H1 (cell line): ENCODE results near the gene ASTN2. TPM values are rescaled to one million over a fixed set of nuclear protein-coding genes. Genes with fewer than 3 reads are reported as not detected.

Experiments
- CTCF ChIA-PET: fragments of 300-600 bp; sonication (Branson Sonifier 250); formaldehyde crosslinking; loops from one replicate; lab custom pipeline; 2021; ENCODE audit not compliant: partially characterized antibody; lab: Charles Lee
- POLR2A ChIA-PET: fragments of 300-600 bp; sonication (Branson Sonifier 250); formaldehyde crosslinking; loops from one replicate; lab custom pipeline; 2021; ENCODE audit warnings: inconsistent platforms; ENCODE audit not compliant: partially characterized antibody; lab: Charles Lee
- DNase-seq, 2 experiments: peaks; one replicate each; pipeline versions ENCODE4 v3.0.0 to v3.0.0-alpha.2; 2010 to 2022; ENCODE audit warnings: low spot score in 2 of 2, low read depth in 1 of 2, mixed read lengths in 1 of 2
- FAIRE-seq: peaks from 2 replicates; lab custom pipeline; 2011; peaks lifted over from hg19 to GRCh38; lab: Jason Lieb, UNC
- H2AFZ ChIP-seq: 2 replicates; pipeline ENCODE4 v1.8.1; 2012; ENCODE audit warnings: low read length, inconsistent platforms
- H2AK5ac ChIP-seq: 2 replicates; pipeline ENCODE4 v1.6.1; 2013; ENCODE audit warnings: low read depth, low read length
- H2BK120ac ChIP-seq: replicated peaks from 2 replicates; pipeline ENCODE3; 2013; ENCODE audit warnings: low read depth, low read length, inconsistent platforms
- H2BK12ac ChIP-seq: 2 replicates; pipeline ENCODE4 v1.6.1; 2013; ENCODE audit warnings: low read depth, low read length
- H2BK15ac ChIP-seq: 2 replicates; pipeline ENCODE4 v1.6.1; 2013; ENCODE audit warnings: low read length
- H2BK20ac ChIP-seq: 2 replicates; pipeline ENCODE4 v1.6.1; 2013; ENCODE audit warnings: low read length
- H2BK5ac ChIP-seq: 2 replicates; pipeline ENCODE4 v1.6.1; 2013; ENCODE audit warnings: low read depth, low read length
- H3K14ac ChIP-seq: 2 replicates; pipeline ENCODE4 v1.6.1; 2013; ENCODE audit warnings: inconsistent platforms; ENCODE audit not compliant: insufficient read length
- H3K18ac ChIP-seq: 2 replicates; pipeline ENCODE4 v1.6.1; 2013; ENCODE audit warnings: low read length; ENCODE audit errors: extremely low read depth
- H3K23ac ChIP-seq: 2 replicates; pipeline ENCODE4 v1.6.1; 2013; ENCODE audit warnings: inconsistent platforms; ENCODE audit not compliant: insufficient read length
- H3K23me2 ChIP-seq: 2 replicates; pipeline ENCODE4 v1.6.1; 2013; ENCODE audit warnings: low read depth, low read length
- H3K27ac ChIP-seq: 2 replicates; pipeline ENCODE4 v1.6.1; 2011; ENCODE audit warnings: low read depth, low read length, inconsistent platforms
- H3K27me3 ChIP-seq, 4 experiments: replicated peaks in 1 of 4; 1 replicate in 1 of 4; 2 replicates in 3 of 4; pipeline versions ENCODE4 v1.6.1 to v1.8.1; 2011 to 2013; ENCODE audit warnings: low read length in 3 of 4, mild to moderate bottlenecking in 3 of 4, inconsistent platforms in 2 of 4, mixed read lengths in 2 of 4, moderate library complexity in 1 of 4; ENCODE audit not compliant: control insufficient read depth in 3 of 4, insufficient read depth in 3 of 4; ENCODE audit errors: extremely low read depth in 1 of 4
- H3K36me3 ChIP-seq, 4 experiments: 2 replicates each; pipeline versions ENCODE4 v1.6.1 to v1.8.1; 2011 to 2013; ENCODE audit warnings: mild to moderate bottlenecking in 4 of 4, low read length in 3 of 4, moderate library complexity in 2 of 4, control low read depth in 1 of 4, inconsistent platforms in 1 of 4; ENCODE audit not compliant: insufficient read depth in 4 of 4, control insufficient read depth in 2 of 4
- H3K4ac ChIP-seq: replicated peaks from 2 replicates; pipeline ENCODE3; 2013; ENCODE audit warnings: low read length, low read depth, mixed read lengths, inconsistent platforms; ENCODE audit not compliant: insufficient read length
- H3K4me1 ChIP-seq, 4 experiments: replicated peaks in 1 of 4; 1 replicate in 1 of 4; 2 replicates in 3 of 4; pipeline versions ENCODE4 v1.6.1 to v1.8.1; 2011 to 2013; ENCODE audit warnings: low read length in 3 of 4, inconsistent platforms in 2 of 4, mixed read lengths in 1 of 4; ENCODE audit not compliant: insufficient read depth in 4 of 4, control insufficient read depth in 3 of 4
- H3K4me2 ChIP-seq, 2 experiments: 2 replicates each; pipeline versions ENCODE4 v1.6.1 to v1.8.1; 2011 to 2013; ENCODE audit warnings: low read depth in 2 of 2, low read length in 2 of 2, control low read depth in 1 of 2, inconsistent platforms in 1 of 2, mild to moderate bottlenecking in 1 of 2; ENCODE audit not compliant: insufficient read depth in 1 of 2
- H3K4me3 ChIP-seq, 4 experiments: fragments of 200-600, 300-600 bp in 1 of 4; sonication (generic), shearing (Covaris generic), sonication (Bioruptor Twin) in 1 of 4; 2 replicates each; pipeline versions ENCODE4 v1.5.1 to v1.8.1; 2011 to 2016; ENCODE audit warnings: low read length in 4 of 4, low read depth in 3 of 4, control low read depth in 2 of 4, inconsistent platforms in 2 of 4, mild to moderate bottlenecking in 2 of 4, mixed read lengths in 1 of 4, moderate library complexity in 1 of 4; ENCODE audit not compliant: insufficient read depth in 2 of 4; ENCODE audit errors: extremely low read depth in 1 of 4
- H3K56ac ChIP-seq: replicated peaks from 2 replicates; pipeline ENCODE3; 2013; ENCODE audit warnings: low read depth, mild to moderate bottlenecking, mixed read lengths, low read length, inconsistent platforms; ENCODE audit not compliant: insufficient read length
- H3K79me1 ChIP-seq: 2 replicates; pipeline ENCODE4 v1.6.1; 2013; ENCODE audit warnings: low read depth, low read length, control low read depth
- H3K79me2 ChIP-seq, 2 experiments: 2 replicates each; pipeline versions ENCODE4 v1.6.1 to v1.8.1; 2012 to 2013; ENCODE audit warnings: low read length in 2 of 2, mild to moderate bottlenecking in 2 of 2, inconsistent platforms in 1 of 2; ENCODE audit not compliant: insufficient read depth in 2 of 2, control insufficient read depth in 1 of 2
- H3K9ac ChIP-seq, 4 experiments: replicated peaks in 1 of 4; 1 replicate in 1 of 4; 2 replicates in 3 of 4; pipeline versions ENCODE4 v1.6.1 to v1.8.1; 2011 to 2013; ENCODE audit warnings: low read depth in 3 of 4, low read length in 3 of 4, control low read depth in 2 of 4, mild to moderate bottlenecking in 2 of 4, moderate library complexity in 2 of 4, inconsistent platforms in 1 of 4; ENCODE audit errors: extremely low read depth in 1 of 4
- H3K9me3 ChIP-seq, 2 experiments: 2 replicates each; pipeline versions ENCODE4 v1.6.1 to v1.8.1; 2012 to 2013; ENCODE audit warnings: mild to moderate bottlenecking in 2 of 2, moderate library complexity in 2 of 2, control low read depth in 1 of 2, inconsistent platforms in 1 of 2, low read depth in 1 of 2, low read length in 1 of 2, mixed read lengths in 1 of 2; ENCODE audit not compliant: insufficient read depth in 2 of 2
- H4K20me1 ChIP-seq, 2 experiments: replicated peaks in 1 of 2; 2 replicates each; pipeline versions ENCODE3 to v1.8.1; 2011 to 2013; ENCODE audit warnings: inconsistent platforms in 2 of 2, low read length in 2 of 2, mild to moderate bottlenecking in 1 of 2; ENCODE audit not compliant: insufficient read depth in 2 of 2, control insufficient read depth in 1 of 2
- H4K5ac ChIP-seq: 2 replicates; pipeline ENCODE4 v1.6.1; 2013; ENCODE audit warnings: low read length, low read depth, mixed read lengths, inconsistent platforms; ENCODE audit not compliant: insufficient read length
- H4K8ac ChIP-seq: 2 replicates; pipeline ENCODE4 v1.8.0; 2013; ENCODE audit warnings: mild to moderate bottlenecking, moderate library complexity, low read length, inconsistent platforms; ENCODE audit not compliant: insufficient read depth; ENCODE audit errors: extremely low read depth
- H4K91ac ChIP-seq: replicated peaks from 2 replicates; pipeline ENCODE3; 2013; ENCODE audit warnings: low read length, mixed read lengths, inconsistent platforms; ENCODE audit not compliant: insufficient read length
- CBX5 ChIP-seq: fragments of 300-800, 300-1000 bp; sonication (generic); IDR thresholded peaks from 2 replicates; pipeline ENCODE4 v1.7.1; 2016; ENCODE audit warnings: antibody characterized with exemption, low read length, low read depth
- CBX8 ChIP-seq: fragments of 300-800, 300-1000 bp; sonication (generic); IDR thresholded peaks from 2 replicates; pipeline ENCODE4 v1.7.1; 2016; ENCODE audit warnings: low read depth, low read length, borderline replicate concordance
- CTCF ChIP-seq, 3 experiments: IDR thresholded peaks; 1 replicate in 2 of 3; 2 replicates in 1 of 3; pipeline versions ENCODE4 v1.5.1 to v1.6.1; 2011; ENCODE audit warnings: low read length in 3 of 3, mild to moderate bottlenecking in 3 of 3, inconsistent platforms in 2 of 3, low read depth in 1 of 3, moderate library complexity in 1 of 3; ENCODE audit not compliant: insufficient read depth in 1 of 3; ENCODE audit errors: control extremely low read depth in 1 of 3
- EGR1 ChIP-seq: IDR thresholded peaks from 2 replicates; pipeline ENCODE4 v1.6.1; 2011; ENCODE audit warnings: low read depth, low read length, borderline replicate concordance
- EZH2 ChIP-seq: fragments of 200-600 bp; sonication (generic); IDR thresholded peaks from 2 replicates; pipeline ENCODE4 v1.7.1; 2012; ENCODE audit warnings: low read depth, mild to moderate bottlenecking, moderate library complexity, low read length, inconsistent platforms; ENCODE audit not compliant: severe bottlenecking
- HDAC6 ChIP-seq: IDR thresholded peaks from one replicate; pipeline ENCODE4 v1.7.1; 2012; ENCODE audit warnings: low read depth, mild to moderate bottlenecking, inconsistent platforms, low read length, moderate library complexity
- POLR2A ChIP-seq, 2 experiments: IDR thresholded peaks; 1 replicate in 1 of 2; 2 replicates in 1 of 2; pipeline ENCODE4 v1.6.1; 2011; ENCODE audit warnings: low read depth in 2 of 2, low read length in 2 of 2, mild to moderate bottlenecking in 2 of 2; ENCODE audit errors: control extremely low read depth in 1 of 2
- RBBP5 ChIP-seq: IDR thresholded peaks from 2 replicates; pipeline ENCODE4 v1.7.1; 2012; ENCODE audit warnings: low read depth, mild to moderate bottlenecking, inconsistent platforms, low read length, moderate library complexity, borderline replicate concordance
- SIN3A ChIP-seq, 2 experiments: IDR thresholded peaks in 1 of 2; conservative IDR thresholded peaks in 1 of 2; 2 replicates each; pipeline ENCODE4 v1.6.1; 2011 to 2012; ENCODE audit warnings: low read length in 2 of 2, improper control_type of control experiment in 1 of 2, low read depth in 1 of 2, mild to moderate bottlenecking in 1 of 2
- TAF1 ChIP-seq: IDR thresholded peaks from 2 replicates; pipeline ENCODE4 v1.6.1; 2011; ENCODE audit warnings: mild to moderate bottlenecking, low read depth, low read length
- polyA plus RNA-seq, 7 experiments: library from polyadenylated mRNA; depleted of rRNA in 3 of 7; stranded (reverse) in 5 of 7; unstranded in 2 of 7; fragments of >200 nt in 5 of 7; fragments of 200-250 nt in 2 of 7; gene quantifications; 1 replicate in 5 of 7; 2 replicates in 1 of 7; 4 replicates in 1 of 7; pipeline versions ENCODE4 v1.2.1 to v1.2.3, GENCODE V29; 2011 to 2013; ENCODE audit warnings: missing spikeins in 2 of 7, mixed read lengths in 2 of 7
- total RNA-seq: library from RNA; stranded (reverse); fragmentation: NEBNext Ultra II Directional; extraction: Animal tissue kit (Norgen Biotek cat#: 25700); gene quantifications from 2 replicates; pipeline ENCODE4 v1.2.1, GENCODE V29; 2021

ASTN2 gene
- total and polyA plus RNA-seq, 2 of the 8 experiments (the other 6 are each of a cell fraction or from before 2014, with no cell fraction given): 8.2 to 13.7 TPM

DNA sequence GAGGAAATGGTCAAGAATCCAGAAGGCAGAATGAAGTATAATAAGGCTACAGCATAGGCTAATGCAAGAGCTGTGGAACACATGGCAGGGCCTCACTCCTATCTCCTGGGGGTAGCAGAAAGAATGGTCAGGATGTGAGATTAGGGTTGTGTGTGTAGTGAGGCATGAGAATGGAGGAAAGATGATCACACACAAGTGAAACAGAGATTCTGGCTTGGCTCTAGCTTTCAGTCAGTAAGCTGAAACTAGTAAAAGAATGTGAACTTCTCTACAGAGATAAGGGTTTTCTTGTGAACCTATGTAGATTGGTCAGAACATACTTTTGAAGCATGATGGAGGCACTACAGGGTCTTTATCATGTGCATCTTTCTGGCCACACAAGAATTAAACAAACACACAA lies 298.8 kb downstream of the ASTN2 start:
- no peak overlapping the region for H2BK5ac ChIP-seq
- no peak overlapping the region for H2BK12ac ChIP-seq
- POLR2A ChIA-PET: no interaction called here
- H2BK15ac ChIP-seq: no peak overlapping the region
- no peak overlapping the region for H3K23ac ChIP-seq
- no peak overlapping the region for H2BK120ac ChIP-seq
- CTCF ChIA-PET: interaction anchor here (0.6 to 3.0 kb wide), 13 partner anchors 9 to 1987 kb away, joined by 3 to 14 read pairs (median 3); no protein-coding TSS in a partner anchor
- peaks cover 0 to 2% of the 10 kb centered on the region in 2 experiments for H4K20me1 ChIP-seq
- no peaks in the 10 kb centered on the region for H3K79me2 ChIP-seq
- DNase-seq (no peak), FAIRE-seq (no peak)
- no peak overlapping the region for H4K91ac ChIP-seq
- no peaks in the 10 kb centered on the region for H3K27me3 ChIP-seq
- no peak overlapping the region for H3K4ac ChIP-seq
- H4K8ac ChIP-seq: no peak overlapping the region
- H3K4me3 ChIP-seq: no peak overlapping the region
- no peak overlapping the region for H3K27ac ChIP-seq
- H3K36me3 ChIP-seq: no peaks in the 10 kb centered on the region
- H3K4me1 ChIP-seq: no peaks in the 10 kb centered on the region
- no peak overlapping the region for H3K56ac ChIP-seq
- no peak overlapping the region for H2AFZ ChIP-seq
- no peaks in the 10 kb centered on the region for H3K9me3 ChIP-seq
- H2BK20ac ChIP-seq: no peak overlapping the region
- H3K4me2 ChIP-seq: no peak overlapping the region
- no peak overlapping the region for H4K5ac ChIP-seq
- no peak overlapping the region for H3K18ac ChIP-seq
- H3K79me1 ChIP-seq: no peaks in the 10 kb centered on the region
- H3K9ac ChIP-seq: no peak overlapping the region
- no peak overlapping the region for H3K14ac ChIP-seq
- TF ChIP-seq EGR1: no peak
- no peak for TF ChIP-seq TAF1
- no peak for TF ChIP-seq SIN3A (conservative IDR thresholded peaks at IDR 0.05 in 1 of 2, IDR thresholded peaks at IDR 0.05 in 1 of 2; ENCODE audit: low read depth in 1 of 2, low read length in 2 of 2)
- no peak for TF ChIP-seq CBX5
- TF ChIP-seq EZH2: no peak
- TF ChIP-seq POLR2A (IDR thresholded peaks at IDR 0.05; ENCODE audit: control extremely low read depth in 1 of 2, low read depth in 2 of 2, low read length in 2 of 2): no peak
- no peak for TF ChIP-seq HDAC6
- no peak for TF ChIP-seq CBX8
- no peak for TF ChIP-seq CTCF (IDR thresholded peaks at IDR 0.05; ENCODE audit: control extremely low read depth in 1 of 3, insufficient read depth in 1 of 3, low read depth in 1 of 3, low read length in 3 of 3)
- TF ChIP-seq RBBP5: no peak
- TF ChIP-seq, all 59 proteins: peak for 0
- H2AK5ac ChIP-seq: no peak overlapping the region
- no peaks in the 10 kb centered on the region for H3K23me2 ChIP-seq
